GM20000 (cell line): ENCODE results near the gene PRSS56.

Experiments
- DNase-seq: peaks from one replicate; pipeline ENCODE4 v3.0.0; 2012; ENCODE audit warnings: low spot score
- CTCF ChIP-seq: IDR thresholded peaks from 2 replicates; pipeline ENCODE4 v1.5.1; 2012; ENCODE audit warnings: mild to moderate bottlenecking, control low read depth; ENCODE audit errors: extremely low read depth, missing control alignments

The PRSS56 gene

GRCh38 chr2:232518844-232519243, 1.3 kb upstream of the PRSS56 start:
- TF ChIP-seq CTCF = no peak
- DNase-seq = no peak

- DNase-seq = no peak
Measured at GRCh38 chr2:232520489-232520888, 301 bp downstream of the PRSS56 start.

GRCh38 chr2:232521098-232521497, 910 bp downstream of the PRSS56 start:
- DNase-seq = no peak
- no peak for TF ChIP-seq CTCF

More at GRCh38 chr2:232520489-232520888, 301 bp downstream of the PRSS56 start:
- TF ChIP-seq CTCF = no peak

GRCh38 chr2:232521959-232522622, 1.9 kb downstream of the PRSS56 start:
- DNase-seq = peak; percentile 95
- peak; percentile 72 for TF ChIP-seq CTCF

GRCh38 chr2:232522623-232523401, 2.6 kb downstream of the PRSS56 start:
- peak; percentile 53 for DNase-seq
- no peak for TF ChIP-seq CTCF

GRCh38 chr2:232523402-232523681, 3.2 kb downstream of the PRSS56 start:
- DNase-seq = peak; percentile 46

More at GRCh38 chr2:232523402-232523681, 3.2 kb downstream of the PRSS56 start:
- no peak for TF ChIP-seq CTCF
